K562 (cell line): ENCODE measurements around the gene NMNAT2. TPM values are rescaled to one million over a fixed set of nuclear protein-coding genes. Genes with fewer than 3 reads are reported as not detected.
A peak's percentile ranks its signal among the peaks of the same experiment; 100 is the strongest.

ENCODE experiments used
- ETS1 ChIP-seq: conservative IDR thresholded peaks from 2 replicates; pipeline ENCODE4 v1.6.1; 2011; ENCODE audit warnings: low read depth, mild to moderate bottlenecking, low read length; ENCODE audit not compliant: control insufficient read depth
- MAFG ChIP-seq: fragments of 450-650 bp; conservative IDR thresholded peaks from 2 replicates; pipeline ENCODE4 v1.6.1; 2016; ENCODE audit warnings: missing genetic modification characterization, missing compliant biosample characterization
- MAFK ChIP-seq: IDR thresholded peaks from 2 replicates; pipeline ENCODE4 v1.6.1; 2011; ENCODE audit warnings: low read length, improper control_type of control experiment
- NR2C2 ChIP-seq, 2 experiments: fragments of 200-800 bp in 1 of 2; sonication (Bioruptor generic) in 1 of 2; sonication (generic) in 1 of 2; formaldehyde crosslinking in 1 of 2; IDR thresholded peaks; 2 replicates each; pipeline versions ENCODE4 v1.6.1 to v1.8.0; 2016 to 2022; ENCODE audit warnings: mild to moderate bottlenecking in 1 of 2, missing compliant biosample characterization in 1 of 2, missing genetic modification characterization in 1 of 2, missing genetic modification reagents in 1 of 2
- OTX1 ChIP-seq: fragments of 450-650 bp; formaldehyde crosslinking; IDR thresholded peaks from 2 replicates; pipeline ENCODE4 v1.4.0; 2022; ENCODE audit warnings: mild to moderate bottlenecking
- PYGO2 ChIP-seq: fragments of 450-650 bp; IDR thresholded peaks from 2 replicates; pipeline ENCODE4 v1.6.1; 2016; ENCODE audit warnings: mild to moderate bottlenecking, missing genetic modification characterization, moderate library complexity, missing compliant biosample characterization
- REST ChIP-seq, 2 experiments: fragments of 450-650 bp; formaldehyde crosslinking in 1 of 2; IDR thresholded peaks; 2 replicates each; pipeline versions ENCODE4 v1.4.0 to v1.6.1; 2014 to 2020; ENCODE audit warnings: mild to moderate bottlenecking in 2 of 2, borderline replicate concordance in 1 of 2, low read depth in 1 of 2
- ZBTB17 ChIP-seq: fragments of 450-650 bp; formaldehyde crosslinking; IDR thresholded peaks from 2 replicates; pipeline ENCODE4 v1.4.0; 2020; ENCODE audit warnings: mild to moderate bottlenecking
- ZNF280A ChIP-seq: fragments of 450-650 bp; IDR thresholded peaks from 2 replicates; pipeline ENCODE4 v1.6.1; 2018; ENCODE audit warnings: mild to moderate bottlenecking, low read depth; ENCODE audit not compliant: partially characterized antibody
- polyA plus RNA-seq, 8 experiments: library from polyadenylated mRNA; depleted of rRNA in 4 of 8; stranded (reverse) in 5 of 8; unstranded in 3 of 8; fragments of >200 nt; fragmentation: Nextera tagmentation in 2 of 8; fragmentation: Illumina TruSeq in 1 of 8; extraction: Ambion mirVana in 2 of 8; extraction: Trizol in 1 of 8; gene quantifications; 2 replicates each; pipeline versions ENCODE4 v1.2.1 to v1.2.3, GENCODE V29; 2011 to 2014; ENCODE audit warnings: inconsistent platforms in 1 of 8, missing spikeins in 1 of 8
- total RNA-seq, 7 experiments: library from RNA; depleted of rRNA in 6 of 7; stranded (reverse); fragments of >200 nt in 6 of 7; fragmentation: Illumina TruSeq in 2 of 7; extraction: Trizol in 2 of 7; gene quantifications; 2 replicates each; pipeline versions ENCODE4 v1.2.1 to v1.2.3, GENCODE V29; 2011 to 2021; ENCODE audit warnings: low replicate concordance in 1 of 7
- TF ChIP-seq, protein P1 (sequence below): fragments of 450-650 bp; formaldehyde crosslinking; IDR thresholded peaks from 2 replicates; pipeline ENCODE4 v1.4.0; 2022; ENCODE audit warnings: mild to moderate bottlenecking, moderate library complexity
- TF ChIP-seq, protein P2 (sequence below): fragments of 200-800 bp; sonication (Bioruptor generic); IDR thresholded peaks from 2 replicates; pipeline ENCODE4 v1.6.1; 2017; ENCODE audit warnings: missing genetic modification characterization, missing compliant biosample characterization

Gene NMNAT2
- total and polyA plus RNA-seq, 9 of the 15 experiments (the other 6 are each of a cell fraction or from before 2014, with no cell fraction given) = not detected

GRCh38 chr1:183346276-183346732 lies 71.9 kb downstream of the NMNAT2 start (continued):
- TF ChIP-seq, protein P1, sequence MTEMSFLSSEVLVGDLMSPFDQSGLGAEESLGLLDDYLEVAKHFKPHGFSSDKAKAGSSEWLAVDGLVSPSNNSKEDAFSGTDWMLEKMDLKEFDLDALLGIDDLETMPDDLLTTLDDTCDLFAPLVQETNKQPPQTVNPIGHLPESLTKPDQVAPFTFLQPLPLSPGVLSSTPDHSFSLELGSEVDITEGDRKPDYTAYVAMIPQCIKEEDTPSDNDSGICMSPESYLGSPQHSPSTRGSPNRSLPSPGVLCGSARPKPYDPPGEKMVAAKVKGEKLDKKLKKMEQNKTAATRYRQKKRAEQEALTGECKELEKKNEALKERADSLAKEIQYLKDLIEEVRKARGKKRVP (CRISPR knock-in tag) = peak; percentile 57; the same call in 1 of the 2 replicates
- TF ChIP-seq OTX1 (CRISPR knock-in tag) (peak; percentile 56; the same call in 1 of the 2 replicates), ZNF280A (no peak), NR2C2 (CRISPR knock-in tag; IDR thresholded peaks at IDR 0.05) (no peak), NR2C2 (tag; IDR thresholded peaks at IDR 0.05) (peak; percentile 78), MAFK (peak; percentile 37; the same call in 1 of the 2 replicates), MAFG (peak; percentile 30; the same call in 1 of the 2 replicates), PYGO2 (tag) (peak; percentile 57; the same call in 1 of the 2 replicates), REST (IDR thresholded peaks at IDR 0.05; ENCODE audit: borderline replicate concordance) (peak; percentile 72), REST (CRISPR knock-in tag; IDR thresholded peaks at IDR 0.05; ENCODE audit: low read depth) (0 out of 2 replicates have a peak, but pooled peaks have one; percentile 16), ZBTB17 (CRISPR knock-in tag) (peak; percentile 97), ETS1 (no peak)
- TF ChIP-seq, protein P2, sequence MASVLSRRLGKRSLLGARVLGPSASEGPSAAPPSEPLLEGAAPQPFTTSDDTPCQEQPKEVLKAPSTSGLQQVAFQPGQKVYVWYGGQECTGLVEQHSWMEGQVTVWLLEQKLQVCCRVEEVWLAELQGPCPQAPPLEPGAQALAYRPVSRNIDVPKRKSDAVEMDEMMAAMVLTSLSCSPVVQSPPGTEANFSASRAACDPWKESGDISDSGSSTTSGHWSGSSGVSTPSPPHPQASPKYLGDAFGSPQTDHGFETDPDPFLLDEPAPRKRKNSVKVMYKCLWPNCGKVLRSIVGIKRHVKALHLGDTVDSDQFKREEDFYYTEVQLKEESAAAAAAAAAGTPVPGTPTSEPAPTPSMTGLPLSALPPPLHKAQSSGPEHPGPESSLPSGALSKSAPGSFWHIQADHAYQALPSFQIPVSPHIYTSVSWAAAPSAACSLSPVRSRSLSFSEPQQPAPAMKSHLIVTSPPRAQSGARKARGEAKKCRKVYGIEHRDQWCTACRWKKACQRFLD (CRISPR knock-in tag) = peak; percentile 72; the same call in 1 of the 2 replicates
